ENCODE measurements around the gene SEC31A. TPM values are rescaled to one million over a fixed set of nuclear protein-coding genes. Genes with fewer than 3 reads are reported as not detected.
"Not testable (repeated sequence)": the region's sequence is repeated elsewhere in the genome, so short reads cannot be mapped to it uniquely, and the experiment has no call there.

SEC31A gene
- total RNA-seq, 4 donors from 2014 or later, result 95.2 to 112 (median 105) TPM

- Histone ChIP-seq H3K36me3 (peaks cover 0 to 7% of the 10 kb centered on the region in 2 donors), H3K27me3 (no peaks in the 10 kb centered on the region), H3K9me3 (no peaks in the 10 kb centered on the region), H3K4me3 (no peak overlapping the region), H3K27ac (no peak overlapping the region), H3K4me1 (no peaks in the 10 kb centered on the region)
- ATAC-seq (no peak), DNase-seq (no peak)
- in situ Hi-C loops (cut with MboI; ENCODE audit: low sequenced_read_pairs in 4 of 4), result loop anchor here in 2 of 4 donors (25.0 kb wide), 1 partner anchor 341 kb away; no protein-coding TSS in a partner anchor
- no peak for TF ChIP-seq POLR2A (IDR thresholded peaks at IDR 0.05)
- TF ChIP-seq CTCF (IDR thresholded peaks at IDR 0.05 in 4 of 5, conservative IDR thresholded peaks at IDR 0.05 in 1 of 5), result no peak
- intact Hi-C loops (cut with DNase I; ENCODE audit: low total_unique reads), result no loop called here
These were observed 30.8 kb upstream of the SEC31A start for GRCh38 chr4:82921795-82922194.

DNA sequence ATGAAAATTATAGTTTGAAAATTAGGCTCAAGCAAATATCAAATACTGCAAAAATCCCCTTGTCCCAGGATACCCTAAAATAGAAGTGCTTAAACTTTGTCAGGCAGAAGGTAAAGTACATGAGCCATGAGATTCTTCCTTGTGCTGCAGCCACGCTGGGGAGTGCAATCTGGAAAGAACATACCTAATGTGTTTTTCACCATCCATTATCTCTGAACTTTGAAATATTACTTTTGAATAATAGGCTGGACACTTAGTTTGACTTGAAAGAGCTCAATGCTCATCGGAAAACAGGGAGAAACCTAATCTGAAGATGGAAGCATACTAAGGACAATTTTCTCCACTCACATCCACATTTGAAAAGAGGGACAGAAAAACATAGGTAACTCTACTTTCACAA is 28.4 kb upstream of the SEC31A start:
- in situ Hi-C loops (cut with MboI; ENCODE audit: low sequenced_read_pairs in 4 of 4) (loop anchor here in 2 of 4 donors (25.0 kb wide), 1 partner anchor 343 kb away; no protein-coding TSS in a partner anchor), intact Hi-C loops (cut with DNase I; ENCODE audit: low total_unique reads) (no loop called here)
- TF ChIP-seq CTCF (IDR thresholded peaks at IDR 0.05 in 4 of 5, conservative IDR thresholded peaks at IDR 0.05 in 1 of 5), result no peak
- TF ChIP-seq POLR2A (IDR thresholded peaks at IDR 0.05), result no peak
- ATAC-seq (no peak), DNase-seq (no peak)
- Histone ChIP-seq H3K36me3 (peaks cover 0 to 7% of the 10 kb centered on the region in 2 donors), H3K4me1 (no peaks in the 10 kb centered on the region), H3K4me3 (no peak overlapping the region), H3K9me3 (no peaks in the 10 kb centered on the region), H3K27ac (no peak overlapping the region), H3K27me3 (no peaks in the 10 kb centered on the region)

DNA sequence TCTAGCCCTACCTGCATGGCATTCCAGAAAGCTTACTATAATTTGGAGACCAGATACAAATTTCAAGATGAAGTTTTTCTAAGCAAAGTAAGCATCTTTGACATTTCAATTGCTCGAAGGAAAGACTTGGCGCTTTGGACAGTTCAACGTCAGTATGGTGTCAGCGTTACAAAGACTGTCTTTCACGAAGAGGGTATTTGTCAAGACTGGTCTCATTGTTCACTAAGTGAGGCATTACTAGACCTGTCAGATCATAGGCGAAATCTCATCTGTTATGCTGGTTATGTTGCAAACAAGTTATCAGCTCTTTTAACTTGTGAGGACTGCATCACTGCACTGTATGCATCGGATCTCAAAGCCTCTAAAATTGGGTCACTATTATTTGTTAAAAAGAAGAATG is 27.1 kb upstream of the SEC31A start:
- H3K36me3 ChIP-seq, result peaks cover 0 to 7% of the 10 kb centered on the region in 2 donors
- H3K4me3 ChIP-seq, result no peak overlapping the region
- intact Hi-C loops (cut with DNase I; ENCODE audit: low total_unique reads) (no loop called here), in situ Hi-C loops (cut with MboI; ENCODE audit: low sequenced_read_pairs in 4 of 4) (loop anchor here in 2 of 4 donors (25.0 kb wide), 1 partner anchor 344 kb away; no protein-coding TSS in a partner anchor)
- DNase-seq (no peak), ATAC-seq (no peak)
- TF ChIP-seq POLR2A (IDR thresholded peaks at IDR 0.05), result no peak
- H3K27me3 ChIP-seq, result no peaks in the 10 kb centered on the region
- no peak overlapping the region for H3K27ac ChIP-seq
- H3K9me3 ChIP-seq, result no peaks in the 10 kb centered on the region
- H3K4me1 ChIP-seq, result no peaks in the 10 kb centered on the region

DNA sequence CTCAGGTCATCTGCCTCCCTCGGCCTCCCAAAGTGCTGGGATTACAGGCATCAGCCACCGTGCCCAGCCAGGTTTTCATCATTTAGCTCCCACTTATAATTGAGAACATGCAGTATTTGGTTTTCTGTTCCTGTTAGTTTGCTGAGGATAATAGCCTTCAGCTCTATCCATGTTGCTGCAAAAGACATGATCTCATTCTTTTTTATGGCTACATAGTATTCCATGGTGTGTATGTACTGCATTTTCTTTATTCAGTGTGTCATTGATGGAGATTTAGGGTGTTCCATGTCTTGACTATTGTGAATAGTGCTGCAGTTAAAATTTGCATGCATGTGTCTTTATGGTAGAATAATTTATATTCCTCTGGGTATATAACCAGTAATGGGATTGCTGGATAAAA is 23.0 kb upstream of the SEC31A start:
- intact Hi-C loops (cut with DNase I; ENCODE audit: low total_unique reads); DNase-seq; H3K36me3 ChIP-seq; H3K9me3 ChIP-seq; H3K4me1 ChIP-seq; H3K27me3 ChIP-seq; H3K27ac ChIP-seq; ATAC-seq; H3K4me3 ChIP-seq: not testable (repeated sequence)
- in situ Hi-C loops (cut with MboI; ENCODE audit: low sequenced_read_pairs in 4 of 4), result loop anchor here in 2 of 4 donors (25.0 kb wide), 1 partner anchor 348 kb away; no protein-coding TSS in a partner anchor

GRCh38 chr4:82913305-82913704 is 22.4 kb upstream of the SEC31A start:
- Histone ChIP-seq H3K4me1 (no peaks in the 10 kb centered on the region), H3K27ac (no peak overlapping the region), H3K27me3 (no peaks in the 10 kb centered on the region), H3K36me3 (peaks cover 0 to 7% of the 10 kb centered on the region in 2 donors), H3K9me3 (no peaks in the 10 kb centered on the region), H3K4me3 (no peak overlapping the region)
- intact Hi-C loops (cut with DNase I; ENCODE audit: low total_unique reads) (no loop called here), in situ Hi-C loops (cut with MboI; ENCODE audit: low sequenced_read_pairs in 4 of 4) (loop anchor here in 2 of 4 donors (25.0 kb wide), 1 partner anchor 349 kb away; no protein-coding TSS in a partner anchor)
- no peak for DNase-seq
- no peak for ATAC-seq
- TF ChIP-seq POLR2A (IDR thresholded peaks at IDR 0.05) (no peak), CTCF (IDR thresholded peaks at IDR 0.05 in 4 of 5, conservative IDR thresholded peaks at IDR 0.05 in 1 of 5) (no peak)

GRCh38 chr4:82909326-82909725 is 18.4 kb upstream of the SEC31A start:
- no peak for ATAC-seq

More at GRCh38 chr4:82909326-82909725, 18.4 kb upstream of the SEC31A start:
- in situ Hi-C loops (cut with MboI; ENCODE audit: low sequenced_read_pairs in 4 of 4), result loop anchor here in 3 of 4 donors (10.0 to 25.0 kb wide), 2 partner anchors 95 to 353 kb away; no protein-coding TSS in a partner anchor
- Histone ChIP-seq H3K9me3 (no peaks in the 10 kb centered on the region), H3K4me3 (no peak overlapping the region), H3K27me3 (no peaks in the 10 kb centered on the region), H3K27ac (no peak overlapping the region), H3K36me3 (peaks cover 0 to 25% of the 10 kb centered on the region in 2 donors), H3K4me1 (no peaks in the 10 kb centered on the region)
- TF ChIP-seq POLR2A (IDR thresholded peaks at IDR 0.05), result no peak
- no peak for DNase-seq
- intact Hi-C loops (cut with DNase I; ENCODE audit: low total_unique reads), result no loop called here
